IPS DF 6.9 (cell line): Measurements from ENCODE around the gene BRMS1.
A peak's percentile ranks its signal among the peaks of the same experiment; 100 is the strongest.

ENCODE experiments used
- DNase-seq: peaks from one replicate; pipeline ENCODE4 v3.0.0-alpha.2; 2013; ENCODE audit warnings: low read depth, low spot score
- H3K27ac ChIP-seq: one replicate; pipeline ENCODE4 v1.5.1; 2013; ENCODE audit warnings: low read length, control low read depth
- H3K27me3 ChIP-seq: 2 replicates; pipeline ENCODE4 v1.6.1; 2013; ENCODE audit warnings: mild to moderate bottlenecking, low read length; ENCODE audit not compliant: control insufficient read depth, insufficient read depth
- H3K36me3 ChIP-seq: 2 replicates; pipeline ENCODE4 v1.6.1; 2013; ENCODE audit warnings: low read length; ENCODE audit not compliant: control insufficient read depth, insufficient read depth
- H3K4me1 ChIP-seq: 2 replicates; pipeline ENCODE4 v1.6.1; 2013; ENCODE audit warnings: low read length; ENCODE audit not compliant: control insufficient read depth, insufficient read depth
- H3K4me3 ChIP-seq: 2 replicates; pipeline ENCODE4 v1.5.1; 2013; ENCODE audit warnings: mild to moderate bottlenecking, low read length
- H3K9me3 ChIP-seq: 2 replicates; pipeline ENCODE4 v1.6.1; 2013; ENCODE audit warnings: low read length, inconsistent platforms; ENCODE audit not compliant: control insufficient read depth, insufficient read depth
- WGBS: extraction: QIAGEN DNeasy Blood & Tissue Kit; methylation state at CpG from one replicate; pipeline ENCODE4 v1.1.7; 2013; ENCODE audit warnings: mixed read lengths, missing lambda C conversion rate; ENCODE audit not compliant: insufficient read length, insufficient coverage; 5-methylcytosine and 5-hydroxymethylcytosine counted together

BRMS1 gene

GRCh38 chr11:66371627-66372415 is 26.9 kb upstream of the BRMS1 start, which contains the start of gene SLC29A2:
Gene SLC29A2, minus strand, starts transcription at chr11:66371760. Its CDS starts 169 bp downstream, at chr11:66371591.
- no peaks in the 10 kb centered on the region for H3K9me3 ChIP-seq
- H3K27me3 ChIP-seq, result no peaks in the 10 kb centered on the region
- peak within 1 kb of the TSS; percentile 72 for H3K4me3 ChIP-seq
- H3K36me3 ChIP-seq, result peaks cover 25% of the 10 kb centered on the region
- no CpG with 5 or more reads among the region's 72 CpGs for WGBS
- no peak within 1 kb of the TSS for H3K27ac ChIP-seq
- H3K4me1 ChIP-seq, result peaks cover 9% of the 10 kb centered on the region
- DNase-seq, result peak; percentile 97

- H3K9me3 ChIP-seq, result no peaks in the 10 kb centered on the region
- WGBS, result no CpG with 5 or more reads among the region's 25 CpGs
- peaks cover 9% of the 10 kb centered on the region for H3K4me1 ChIP-seq
- no peaks in the 10 kb centered on the region for H3K27me3 ChIP-seq
- no peak overlapping the region for H3K27ac ChIP-seq
- DNase-seq, result no peak
- H3K36me3 ChIP-seq, result peaks cover 40% of the 10 kb centered on the region
- no peak overlapping the region for H3K4me3 ChIP-seq
These were observed 24.4 kb upstream of the BRMS1 start for GRCh38 chr11:66369073-66369894.

GRCh38 chr11:66368484-66368883 is 23.6 kb upstream of the BRMS1 start:
- Histone ChIP-seq H3K9me3 (no peaks in the 10 kb centered on the region), H3K4me1 (peaks cover 9% of the 10 kb centered on the region), H3K27me3 (no peaks in the 10 kb centered on the region), H3K36me3 (peaks cover 43% of the 10 kb centered on the region), H3K27ac (no peak overlapping the region), H3K4me3 (no peak overlapping the region)
- DNase-seq, result no peak
- WGBS, result no CpG with 5 or more reads among the region's 6 CpGs

- no CpG with 5 or more reads among the region's 15 CpGs for WGBS
- Histone ChIP-seq H3K27ac (no peak overlapping the region), H3K9me3 (no peaks in the 10 kb centered on the region), H3K4me3 (no peak overlapping the region), H3K4me1 (peaks cover 7% of the 10 kb centered on the region), H3K36me3 (peaks cover 49% of the 10 kb centered on the region), H3K27me3 (no peaks in the 10 kb centered on the region)
- no peak for DNase-seq
These were observed 22.8 kb upstream of the BRMS1 start for GRCh38 chr11:66367561-66368312.

GRCh38 chr11:66366844-66367477 is 22.1 kb upstream of the BRMS1 start:
- H3K4me1 ChIP-seq, result peaks cover 7% of the 10 kb centered on the region
- no peak for DNase-seq
- no CpG with 5 or more reads among the region's 8 CpGs for WGBS
- peaks cover 51% of the 10 kb centered on the region for H3K36me3 ChIP-seq
- no peak overlapping the region for H3K27ac ChIP-seq
- H3K4me3 ChIP-seq, result no peak overlapping the region
- H3K27me3 ChIP-seq, result no peaks in the 10 kb centered on the region
- no peaks in the 10 kb centered on the region for H3K9me3 ChIP-seq

- H3K27me3 ChIP-seq, result no peaks in the 10 kb centered on the region
- H3K9me3 ChIP-seq, result no peaks in the 10 kb centered on the region
- DNase-seq, result no peak
- no CpG with 5 or more reads among the region's 14 CpGs for WGBS
- H3K36me3 ChIP-seq, result peaks cover 51% of the 10 kb centered on the region
- H3K27ac ChIP-seq, result no peak overlapping the region
- peaks cover 7% of the 10 kb centered on the region for H3K4me1 ChIP-seq
- H3K4me3 ChIP-seq, result no peak overlapping the region
These were observed 21.1 kb upstream of the BRMS1 start for GRCh38 chr11:66365711-66366619.

GRCh38 chr11:66365166-66365565 is 20.3 kb upstream of the BRMS1 start:
- WGBS, result no CpG with 5 or more reads among the region's 6 CpGs
- DNase-seq, result no peak
- Histone ChIP-seq H3K27ac (no peak overlapping the region), H3K4me1 (peaks cover 7% of the 10 kb centered on the region), H3K27me3 (no peaks in the 10 kb centered on the region), H3K36me3 (peaks cover 51% of the 10 kb centered on the region), H3K4me3 (no peak overlapping the region), H3K9me3 (no peaks in the 10 kb centered on the region)

GRCh38 chr11:66363805-66364535 is 19.1 kb upstream of the BRMS1 start:
- DNase-seq, result no peak
- H3K36me3 ChIP-seq, result peaks cover 47% of the 10 kb centered on the region

GRCh38 chr11:66363187-66363601 is 18.3 kb upstream of the BRMS1 start:
- Histone ChIP-seq H3K27ac (no peak overlapping the region), H3K4me3 (no peak overlapping the region), H3K36me3 (peaks cover 39% of the 10 kb centered on the region), H3K9me3 (no peaks in the 10 kb centered on the region), H3K4me1 (no peaks in the 10 kb centered on the region), H3K27me3 (no peaks in the 10 kb centered on the region)
- no CpG with 5 or more reads among the region's 14 CpGs for WGBS
- no peak for DNase-seq

More at GRCh38 chr11:66363805-66364535, 19.1 kb upstream of the BRMS1 start:
- Histone ChIP-seq H3K27me3 (no peaks in the 10 kb centered on the region), H3K4me1 (no peaks in the 10 kb centered on the region), H3K9me3 (no peaks in the 10 kb centered on the region), H3K4me3 (no peak overlapping the region), H3K27ac (no peak overlapping the region)
- no CpG with 5 or more reads among the region's 15 CpGs for WGBS
